ENCODE data around the gene GLIS1.

- TF ChIP-seq CTCF (conservative IDR thresholded peaks at IDR 0.05) (no peak), ZFX (IDR thresholded peaks at IDR 0.05) (no peak)
Measured at GRCh38 chr1:53659436-53659835, 79.5 kb downstream of the GLIS1 start.
